ENCODE measurements around the gene PSMD11. TPM values are rescaled to one million over a fixed set of nuclear protein-coding genes. Genes with fewer than 3 reads are reported as not detected.

The PSMD11 gene
- total and polyA plus RNA-seq, 2 donors (not counting 3 experiments of a cell fraction or from before 2014, with no cell fraction given), result 59.4 to 153 TPM

DNA sequence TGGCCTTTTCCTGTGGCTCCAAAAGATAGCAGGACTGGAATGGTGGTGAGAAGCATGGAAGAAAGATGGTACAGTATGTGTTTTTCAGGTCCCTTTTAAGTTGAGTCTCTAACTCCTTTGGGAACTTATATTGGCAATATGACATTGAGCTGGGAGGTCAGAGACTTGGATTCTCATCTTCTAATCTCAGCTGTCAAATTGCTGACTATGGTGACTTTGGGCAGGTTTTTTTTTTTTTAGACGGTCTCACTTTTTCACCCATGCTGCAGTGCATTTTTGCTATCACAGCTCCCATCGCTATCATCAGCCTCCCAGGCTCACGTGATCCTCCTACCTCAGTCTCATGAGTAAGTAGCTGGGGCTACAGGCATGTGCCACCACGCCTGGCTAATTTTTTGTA lies 27.3 kb downstream of the PSMD11 start:
- POLR2A ChIA-PET, result no interaction called here
- Histone ChIP-seq H3K9me1 (replicated peaks; ENCODE audit: control insufficient read depth, extremely low read depth, insufficient read depth, low read length) (no peaks in the 10 kb centered on the region), H3K27me3 (ENCODE audit: control insufficient read depth in 2 of 2, insufficient read depth in 2 of 2, low read length in 2 of 2) (no peaks in the 10 kb centered on the region), H3K9me3 (replicated peaks; ENCODE audit: control insufficient read depth, insufficient read depth, low read length) (no peaks in the 10 kb centered on the region), H2AFZ (ENCODE audit: low read depth, low read length) (no peak overlapping the region), H4K20me1 (replicated peaks; ENCODE audit: control insufficient read depth, extremely low read depth, insufficient read depth, low read length) (no peaks in the 10 kb centered on the region), H3K9ac (replicated peaks; ENCODE audit: extremely low read depth, insufficient read depth, low read length) (no peak overlapping the region), H3K4me3 (replicated peaks in 1 of 3; ENCODE audit: insufficient read depth in 1 of 3, low read depth in 1 of 3, low read length in 3 of 3) (no peak overlapping the region), H3K4me1 (ENCODE audit: control insufficient read depth, extremely low read depth, insufficient read depth, low read length) (no peaks in the 10 kb centered on the region), H3K36me3 (ENCODE audit: control insufficient read depth in 2 of 2, extremely low read depth in 1 of 2, insufficient read depth in 2 of 2, low read length in 2 of 2) (peaks cover 47 to 52% of the 10 kb centered on the region in 2 experiments), H3K79me2 (ENCODE audit: control insufficient read depth, insufficient read depth, low read length) (peaks cover 22% of the 10 kb centered on the region), H3K27ac (ENCODE audit: insufficient read depth, low read depth, low read length) (no peak overlapping the region), H3K4me2 (ENCODE audit: insufficient read depth, low read length) (no peak overlapping the region)
- DNase-seq (ENCODE audit: low read depth, low spot score) (no peak), FAIRE-seq (no peak)
- BruUV-seq (replicated peaks), result no TSS peak
- intact Hi-C loops (cut with micrococcal nuclease) (no loop called here), dilution Hi-C loops (cut with MboI; ENCODE audit: extremely low pct_ligation_motif_present, low sequenced_read_pairs) (no loop called here)
- CTCF ChIA-PET, result interaction anchor here (5.7 kb wide), 1 partner anchor 9 kb away, joined by 42 read pairs; no protein-coding TSS in a partner anchor
- TF ChIP-seq GATA2 (IDR thresholded peaks at IDR 0.05; ENCODE audit: insufficient read depth, insufficient read length, low read depth, low read length) (no peak), FOS (IDR thresholded peaks at IDR 0.05; ENCODE audit: borderline replicate concordance, insufficient read depth, low read length) (no peak), JUN (IDR thresholded peaks at IDR 0.05; ENCODE audit: borderline replicate concordance, insufficient read depth, insufficient read length, low read depth) (no peak), EZH2 (IDR thresholded peaks at IDR 0.05; ENCODE audit: borderline replicate concordance, low read depth, low read length, severe bottlenecking) (no peak), POLR2A (IDR thresholded peaks at IDR 0.05; ENCODE audit: low read depth, low read length) (no peak), POLR2AphosphoS5 (IDR thresholded peaks at IDR 0.05; ENCODE audit: insufficient read depth, low read depth, low read length) (no peak), MYC (IDR thresholded peaks at IDR 0.05; ENCODE audit: low read depth, low read length) (no peak)
- TF ChIP-seq, protein P1, sequence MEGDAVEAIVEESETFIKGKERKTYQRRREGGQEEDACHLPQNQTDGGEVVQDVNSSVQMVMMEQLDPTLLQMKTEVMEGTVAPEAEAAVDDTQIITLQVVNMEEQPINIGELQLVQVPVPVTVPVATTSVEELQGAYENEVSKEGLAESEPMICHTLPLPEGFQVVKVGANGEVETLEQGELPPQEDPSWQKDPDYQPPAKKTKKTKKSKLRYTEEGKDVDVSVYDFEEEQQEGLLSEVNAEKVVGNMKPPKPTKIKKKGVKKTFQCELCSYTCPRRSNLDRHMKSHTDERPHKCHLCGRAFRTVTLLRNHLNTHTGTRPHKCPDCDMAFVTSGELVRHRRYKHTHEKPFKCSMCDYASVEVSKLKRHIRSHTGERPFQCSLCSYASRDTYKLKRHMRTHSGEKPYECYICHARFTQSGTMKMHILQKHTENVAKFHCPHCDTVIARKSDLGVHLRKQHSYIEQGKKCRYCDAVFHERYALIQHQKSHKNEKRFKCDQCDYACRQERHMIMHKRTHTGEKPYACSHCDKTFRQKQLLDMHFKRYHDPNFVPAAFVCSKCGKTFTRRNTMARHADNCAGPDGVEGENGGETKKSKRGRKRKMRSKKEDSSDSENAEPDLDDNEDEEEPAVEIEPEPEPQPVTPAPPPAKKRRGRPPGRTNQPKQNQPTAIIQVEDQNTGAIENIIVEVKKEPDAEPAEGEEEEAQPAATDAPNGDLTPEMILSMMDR (IDR thresholded peaks at IDR 0.05; ENCODE audit: extremely low read depth in 1 of 2, insufficient read depth in 1 of 2, low read depth in 1 of 2, low read length in 2 of 2), result no peak
- TF ChIP-seq, protein P2, sequence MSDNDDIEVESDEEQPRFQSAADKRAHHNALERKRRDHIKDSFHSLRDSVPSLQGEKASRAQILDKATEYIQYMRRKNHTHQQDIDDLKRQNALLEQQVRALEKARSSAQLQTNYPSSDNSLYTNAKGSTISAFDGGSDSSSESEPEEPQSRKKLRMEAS (IDR thresholded peaks at IDR 0.05; ENCODE audit: insufficient read depth, insufficient read length), result no peak
